Measurements from ENCODE around the gene DNM2. TPM values are rescaled to one million over a fixed set of nuclear protein-coding genes. Genes with fewer than 3 reads are reported as not detected.
"Not testable (repeated sequence)": the region's sequence is repeated elsewhere in the genome, so short reads cannot be mapped to it uniquely, and the experiment has no call there.

The DNM2 gene
- total and polyA plus RNA-seq, 2 donors: 76.2 to 87.0 TPM

DNA sequence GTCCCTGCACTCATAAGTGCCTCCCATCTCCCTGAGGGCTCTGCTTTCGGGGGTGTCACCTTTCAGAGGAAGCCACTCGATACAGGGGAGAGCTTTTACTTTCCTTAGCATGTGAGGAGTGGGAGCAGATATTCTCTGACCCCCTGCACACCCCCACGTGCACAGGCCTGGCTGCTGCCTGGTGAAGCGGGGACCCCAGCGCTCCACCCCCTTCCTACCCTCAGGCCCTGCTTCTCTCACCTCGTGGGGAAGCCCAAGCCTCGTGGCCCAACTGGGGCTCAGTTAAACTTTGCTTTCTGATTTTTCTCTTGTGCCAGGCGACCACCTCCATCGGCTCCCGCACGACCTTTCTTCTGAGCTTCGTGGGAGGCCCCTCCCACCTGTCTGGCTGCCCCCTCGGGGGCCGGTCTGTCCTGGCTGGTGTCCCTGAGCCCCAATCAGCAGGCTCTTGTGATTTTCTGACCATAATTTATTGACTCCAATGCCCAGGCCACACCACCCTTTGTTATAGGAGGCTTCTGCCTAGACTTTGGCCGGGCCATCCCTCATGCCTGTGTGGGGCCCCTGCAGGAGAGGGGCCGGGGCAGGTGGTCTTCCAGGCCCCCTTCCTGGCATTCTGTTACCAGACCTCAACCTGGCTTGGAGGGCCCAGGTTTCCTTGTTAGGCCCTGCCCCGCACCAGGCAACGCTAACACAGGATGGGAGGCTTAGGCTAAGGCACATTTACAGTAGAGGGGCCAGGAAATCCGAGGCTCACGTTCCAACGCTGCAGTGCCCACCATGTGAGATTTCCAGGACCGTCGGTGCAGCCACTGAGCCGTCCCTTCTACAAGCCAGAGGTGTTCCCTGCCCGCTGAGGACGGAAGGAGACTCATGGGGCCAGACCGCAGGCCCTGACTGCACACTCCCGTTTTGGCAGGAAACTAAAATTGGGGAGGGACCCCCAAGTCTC is 114.4 kb downstream of the DNM2 start:
- Histone ChIP-seq H3K4me3 (ENCODE audit: low read depth, low read length) (no peak overlapping the region), H3K36me3 (ENCODE audit: insufficient read depth) (no peaks in the 10 kb centered on the region), H3K27ac (ENCODE audit: low read depth) (no peak overlapping the region), H3K4me1 (ENCODE audit: insufficient read depth) (no peaks in the 10 kb centered on the region)
- 74% methylated on average over 28 of the region's 28 CpGs for WGBS
- no peak for DNase-seq (ENCODE audit: extremely low spot score)

DNA sequence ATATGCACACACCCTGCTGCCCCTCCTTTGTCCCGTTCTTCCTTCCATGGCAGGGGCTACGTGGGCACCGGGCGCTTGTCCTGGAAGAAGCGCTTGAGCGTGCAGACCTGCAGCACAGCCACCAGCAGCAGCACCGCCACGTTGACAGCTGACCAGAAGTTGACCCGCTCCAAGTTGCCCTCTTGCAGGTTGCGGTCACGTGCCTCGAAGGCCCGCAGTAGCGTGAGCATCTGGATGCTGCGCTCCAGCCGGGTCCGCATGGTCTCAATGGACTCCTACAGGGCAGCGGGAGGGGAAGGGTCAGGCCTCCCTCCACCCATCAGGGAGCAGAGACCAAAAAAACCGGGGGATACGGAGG is 115.0 kb downstream of the DNM2 start:
- Histone ChIP-seq H3K27ac (ENCODE audit: low read depth) (no peak overlapping the region), H3K36me3 (ENCODE audit: insufficient read depth) (no peaks in the 10 kb centered on the region), H3K4me1 (ENCODE audit: insufficient read depth) (no peaks in the 10 kb centered on the region), H3K4me3 (ENCODE audit: low read depth, low read length) (no peak overlapping the region)
- WGBS: 78% methylated on average over 20 of the region's 20 CpGs
- DNase-seq (ENCODE audit: extremely low spot score): no peak

GRCh38 chr19:10835089-10835753 is 117.3 kb downstream of the DNM2 start:
- Histone ChIP-seq H3K36me3 (ENCODE audit: insufficient read depth) (no peaks in the 10 kb centered on the region), H3K4me3 (ENCODE audit: low read depth, low read length) (peak overlapping the region; percentile 65), H3K27ac (ENCODE audit: low read depth) (peak overlapping the region; percentile 73), H3K4me1 (ENCODE audit: insufficient read depth) (no peaks in the 10 kb centered on the region)
- 47% methylated on average over 32 of the region's 32 CpGs for WGBS
- no peak for DNase-seq (ENCODE audit: extremely low spot score)

- peak within 1 kb of the TSS; percentile 65 for H3K4me3 ChIP-seq (ENCODE audit: low read depth, low read length)
- peak; percentile 98 for DNase-seq (ENCODE audit: extremely low spot score)
- no peaks in the 10 kb centered on the region for H3K4me1 ChIP-seq (ENCODE audit: insufficient read depth)
- under 1% methylated on average over 50 of the region's 50 CpGs for WGBS
- no peaks in the 10 kb centered on the region for H3K36me3 ChIP-seq (ENCODE audit: insufficient read depth)
- H3K27ac ChIP-seq (ENCODE audit: low read depth): peak within 1 kb of the TSS; percentile 98
Observed at GRCh38 chr19:10835754-10836478, 118.0 kb downstream of the DNM2 start, which contains the start of gene TMED1. Gene TMED1, minus strand, starts transcription at chr19:10836212. Its CDS starts 21 bp downstream, at chr19:10836191.

DNA sequence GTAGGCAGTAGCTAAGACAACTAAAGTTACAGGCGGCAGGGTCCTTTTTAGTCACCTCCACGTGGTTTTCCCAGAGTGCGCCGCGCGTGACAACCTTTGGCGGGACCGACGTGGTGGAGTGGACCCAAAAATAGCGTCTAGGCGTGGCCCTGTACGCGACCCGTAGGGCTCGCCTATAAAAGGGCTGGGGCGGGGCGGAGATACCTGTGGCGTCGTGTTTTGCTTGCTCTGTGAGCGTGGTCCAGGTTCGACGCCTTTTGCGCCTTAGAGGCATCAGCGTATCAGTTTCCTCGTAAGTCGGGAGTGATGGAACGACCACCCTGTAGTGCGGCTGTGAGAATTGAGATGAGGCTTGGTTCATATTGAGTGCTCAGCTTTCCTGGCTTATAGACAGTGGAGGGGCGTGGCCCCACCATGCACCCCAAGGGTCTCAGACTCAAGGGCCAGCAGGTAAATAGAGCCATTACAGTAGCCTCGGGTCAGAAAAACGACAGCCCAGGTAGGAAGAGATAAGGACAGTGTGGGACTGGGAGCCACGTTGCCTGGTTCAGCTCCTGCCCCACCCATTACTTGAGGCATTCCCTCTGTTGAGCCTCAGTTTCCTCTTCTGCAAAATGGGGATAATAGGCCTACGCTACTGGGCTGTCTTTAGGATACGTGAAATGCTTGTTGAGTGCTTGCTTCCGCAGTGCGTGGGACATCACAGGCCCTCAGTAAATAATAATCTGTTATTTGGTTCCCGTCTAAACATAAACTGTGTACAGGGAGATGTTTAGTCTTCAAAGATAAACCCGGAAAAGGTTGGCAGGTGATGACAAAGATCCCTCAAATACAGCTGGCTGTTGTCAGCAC is 118.8 kb downstream of the DNM2 start:
- 26% methylated on average over 38 of the region's 38 CpGs for WGBS
- peak overlapping the region; percentile 98 for H3K27ac ChIP-seq (ENCODE audit: low read depth)
- H3K36me3 ChIP-seq (ENCODE audit: insufficient read depth): no peaks in the 10 kb centered on the region
- H3K4me1 ChIP-seq (ENCODE audit: insufficient read depth): no peaks in the 10 kb centered on the region
- peak overlapping the region; percentile 65 for H3K4me3 ChIP-seq (ENCODE audit: low read depth, low read length)
- no peak for DNase-seq (ENCODE audit: extremely low spot score)

- not testable (repeated sequence) for H3K27ac ChIP-seq (ENCODE audit: low read depth); H3K4me3 ChIP-seq (ENCODE audit: low read depth, low read length); H3K4me1 ChIP-seq (ENCODE audit: insufficient read depth); H3K36me3 ChIP-seq (ENCODE audit: insufficient read depth); DNase-seq (ENCODE audit: extremely low spot score)
- WGBS: 94% methylated on average over 7 of the region's 7 CpGs
Observed at GRCh38 chr19:10837649-10838048, 119.8 kb downstream of the DNM2 start.

DNA sequence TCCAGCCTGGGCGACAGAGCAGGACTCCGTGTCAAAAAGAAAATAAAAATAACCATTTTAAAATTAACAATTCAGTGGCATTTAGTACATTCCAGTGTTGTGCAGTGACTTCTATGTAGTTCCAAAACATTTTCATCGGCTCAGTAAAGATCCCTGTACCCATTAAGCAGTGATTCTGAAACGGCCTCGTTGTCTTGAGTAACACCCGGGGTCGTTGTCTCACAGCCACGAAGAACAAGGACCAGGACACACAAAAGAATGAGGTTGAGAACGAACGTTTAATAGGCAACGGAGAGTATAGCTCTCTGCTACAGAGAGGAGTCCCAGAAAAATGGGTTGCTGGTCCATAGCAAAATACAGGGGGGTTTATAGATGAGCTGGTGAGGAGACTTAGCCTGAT is 120.5 kb downstream of the DNM2 start:
- 84% methylated on average over 11 of the region's 11 CpGs for WGBS
- no peaks in the 10 kb centered on the region for H3K4me1 ChIP-seq (ENCODE audit: insufficient read depth)
- H3K4me3 ChIP-seq (ENCODE audit: low read depth, low read length): no peak overlapping the region
- H3K36me3 ChIP-seq (ENCODE audit: insufficient read depth): no peaks in the 10 kb centered on the region
- no peak overlapping the region for H3K27ac ChIP-seq (ENCODE audit: low read depth)
- DNase-seq (ENCODE audit: extremely low spot score): no peak

- Histone ChIP-seq H3K27ac (ENCODE audit: low read depth) (no peak overlapping the region), H3K4me1 (ENCODE audit: insufficient read depth) (no peaks in the 10 kb centered on the region), H3K36me3 (ENCODE audit: insufficient read depth) (no peaks in the 10 kb centered on the region), H3K4me3 (ENCODE audit: low read depth, low read length) (no peak overlapping the region)
- WGBS: 75% methylated on average over 10 of the region's 10 CpGs
- no peak for DNase-seq (ENCODE audit: extremely low spot score)
Observed at GRCh38 chr19:10839114-10840050, 121.5 kb downstream of the DNM2 start.

- H3K36me3 ChIP-seq (ENCODE audit: insufficient read depth): no peaks in the 10 kb centered on the region
- no peak overlapping the region for H3K4me3 ChIP-seq (ENCODE audit: low read depth, low read length)
- H3K27ac ChIP-seq (ENCODE audit: low read depth): no peak overlapping the region
- 85% methylated on average over 7 of the region's 7 CpGs for WGBS
- DNase-seq (ENCODE audit: extremely low spot score): no peak
- no peaks in the 10 kb centered on the region for H3K4me1 ChIP-seq (ENCODE audit: insufficient read depth)
Observed at GRCh38 chr19:10842788-10843187, 124.9 kb downstream of the DNM2 start.

GRCh38 chr19:10846500-10847202 is 128.8 kb downstream of the DNM2 start:
- 89% methylated on average over 2 of the region's 2 CpGs for WGBS

GRCh38 chr19:10848230-10848856 is 130.5 kb downstream of the DNM2 start, which contains the start of gene C19orf38:
Gene C19orf38, plus strand, starts transcription at chr19:10848415. Its CDS starts 94 bp downstream, at chr19:10848509.
- peak; percentile 33 for DNase-seq (ENCODE audit: extremely low spot score)
- H3K4me1 ChIP-seq (ENCODE audit: insufficient read depth): no peaks in the 10 kb centered on the region
- H3K4me3 ChIP-seq (ENCODE audit: low read depth, low read length): no peak within 1 kb of the TSS
- H3K36me3 ChIP-seq (ENCODE audit: insufficient read depth): no peaks in the 10 kb centered on the region
- WGBS: 36% methylated on average over 14 of the region's 14 CpGs
- H3K27ac ChIP-seq (ENCODE audit: low read depth): no peak within 1 kb of the TSS

More at GRCh38 chr19:10846500-10847202, 128.8 kb downstream of the DNM2 start:
- Histone ChIP-seq H3K4me3 (ENCODE audit: low read depth, low read length) (no peak overlapping the region), H3K4me1 (ENCODE audit: insufficient read depth) (no peaks in the 10 kb centered on the region), H3K27ac (ENCODE audit: low read depth) (no peak overlapping the region), H3K36me3 (ENCODE audit: insufficient read depth) (no peaks in the 10 kb centered on the region)
- no peak for DNase-seq (ENCODE audit: extremely low spot score)

All from urinary bladder (tissue), 4 donors.